Measurements from ENCODE around the gene RNASE1. TPM values are rescaled to one million over a fixed set of nuclear protein-coding genes. Genes with fewer than 3 reads are reported as not detected.
"Not testable (repeated sequence)": the region's sequence is repeated elsewhere in the genome, so short reads cannot be mapped to it uniquely, and the experiment has no call there.

The RNASE1 gene
- total RNA-seq, 1 donor from 2014 or later = 4.6 TPM

DNA sequence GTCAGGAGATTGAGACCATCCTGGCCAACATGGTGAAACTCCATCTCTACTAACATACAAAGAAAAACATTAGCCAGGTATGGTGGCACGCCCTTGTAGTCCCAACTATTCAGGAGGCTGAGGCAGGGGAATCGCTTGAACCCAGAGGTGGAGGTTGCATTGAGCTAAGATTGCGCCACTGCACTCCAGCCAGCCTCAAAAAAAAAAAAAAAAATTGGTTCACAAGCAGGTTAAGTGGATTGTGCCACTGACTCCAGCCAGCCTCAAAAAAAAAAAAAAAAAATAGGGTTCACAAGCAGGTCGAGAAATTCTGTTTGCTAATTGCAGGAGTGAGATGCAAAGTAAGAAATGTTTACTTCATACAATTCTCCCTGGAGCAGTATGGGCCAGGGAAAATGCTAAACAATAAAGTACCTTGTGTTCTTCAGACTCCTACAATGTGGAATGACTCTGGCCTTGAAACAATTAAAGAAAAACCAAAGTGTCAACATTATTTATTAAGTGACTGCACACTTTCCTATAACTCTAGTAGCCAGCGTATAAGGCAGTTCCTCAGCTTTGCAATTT is 28.3 kb downstream of the RNASE1 start:
- DNase-seq (ENCODE audit: low read depth in 2 of 2) = no peak

DNA sequence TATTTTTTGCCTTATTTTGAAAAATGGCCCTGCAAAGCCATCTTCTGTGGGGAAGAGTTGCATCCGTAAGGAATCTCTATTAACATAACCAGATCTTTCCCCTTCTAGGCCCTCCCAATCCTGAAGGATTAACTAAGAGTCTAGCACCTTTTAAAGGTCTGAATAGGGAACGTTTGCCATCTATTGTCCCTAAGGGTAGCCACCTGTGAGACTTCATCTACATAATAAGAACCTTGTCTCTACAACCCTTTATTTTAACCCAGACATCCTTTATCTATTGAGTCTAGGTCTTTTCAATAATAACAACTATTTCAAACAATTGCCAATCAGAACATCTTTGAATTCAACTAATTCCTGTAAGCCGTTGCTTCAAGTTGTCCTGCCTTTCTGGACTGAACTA is 30.0 kb downstream of the RNASE1 start:
- no peak for DNase-seq (ENCODE audit: low read depth in 2 of 2)

DNA sequence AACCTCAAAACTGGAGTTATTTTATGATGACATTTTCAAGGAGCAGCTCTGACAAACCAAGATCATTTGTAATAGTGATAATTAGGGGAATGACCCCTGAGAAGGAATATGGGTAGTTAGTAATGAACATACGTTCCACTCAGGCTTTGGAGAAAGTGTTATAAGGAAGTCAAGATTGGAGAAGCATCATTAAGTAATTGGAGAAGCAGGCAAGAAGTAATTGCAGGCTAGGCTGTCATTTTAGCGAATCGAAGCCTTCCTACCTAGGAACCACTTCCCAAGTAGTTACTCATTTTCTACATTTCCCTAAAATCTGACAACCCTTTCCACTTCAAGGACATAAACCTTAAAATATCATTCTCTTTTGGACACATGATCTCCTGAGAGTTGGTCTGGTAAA is 33.2 kb downstream of the RNASE1 start:
- no peak for DNase-seq (ENCODE audit: low read depth in 2 of 2)

DNA sequence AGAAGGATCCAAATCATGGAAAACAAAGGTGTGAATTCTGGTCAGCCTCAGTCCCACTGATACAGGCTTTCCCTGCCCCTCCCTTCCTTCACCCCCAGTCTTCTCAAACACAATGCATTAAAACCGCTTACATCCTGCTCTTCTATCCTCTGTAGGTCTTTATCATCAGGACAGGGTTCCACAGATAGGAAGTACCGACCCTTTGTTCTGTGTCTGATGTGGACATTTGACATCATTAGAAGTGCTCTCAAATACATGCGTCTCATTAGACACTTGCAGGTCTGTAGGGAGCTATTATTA is 34.1 kb downstream of the RNASE1 start:
- no peak for DNase-seq (ENCODE audit: low read depth in 2 of 2)

DNA sequence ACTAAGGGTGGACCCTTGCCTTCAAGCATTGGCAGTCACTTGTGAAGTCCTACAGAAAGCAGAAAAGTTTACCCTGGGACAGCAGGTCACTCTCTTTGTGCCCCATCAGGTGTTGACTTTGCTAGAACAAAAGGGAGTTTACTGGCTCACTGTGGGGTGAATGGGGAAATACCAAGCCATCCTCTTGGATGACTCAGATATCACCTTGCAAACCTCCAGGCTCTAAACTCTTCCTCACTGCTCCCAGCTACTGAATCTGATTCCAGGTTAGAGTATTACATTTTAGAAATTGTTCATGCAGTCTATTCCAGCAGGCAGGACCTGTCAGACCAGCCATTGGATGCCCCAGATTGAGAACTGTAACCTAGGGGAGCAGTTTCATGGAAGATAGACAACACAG is 41.7 kb downstream of the RNASE1 start:
- DNase-seq (ENCODE audit: low read depth in 2 of 2) = no peak

DNA sequence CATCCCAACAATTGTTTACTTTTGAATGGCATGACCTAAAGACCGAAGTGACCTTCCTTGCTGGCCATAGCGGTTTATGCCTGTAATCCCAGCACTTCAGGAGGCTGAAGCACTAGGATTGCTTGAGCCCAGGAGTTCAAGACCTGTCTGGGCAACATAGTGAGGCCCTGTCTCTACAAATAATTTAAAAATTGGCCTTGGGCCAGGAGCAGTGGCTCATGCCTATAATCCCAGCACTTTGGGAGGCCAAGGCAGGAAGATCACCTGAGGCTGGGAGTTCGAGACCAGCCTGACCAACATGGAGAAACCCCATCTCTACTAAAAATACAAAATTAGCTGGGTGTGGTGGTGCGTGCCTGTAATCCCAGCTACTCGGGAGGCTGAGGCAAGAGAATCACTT is 43.2 kb downstream of the RNASE1 start:
- DNase-seq (ENCODE audit: low read depth in 2 of 2) = not testable (repeated sequence)

DNA sequence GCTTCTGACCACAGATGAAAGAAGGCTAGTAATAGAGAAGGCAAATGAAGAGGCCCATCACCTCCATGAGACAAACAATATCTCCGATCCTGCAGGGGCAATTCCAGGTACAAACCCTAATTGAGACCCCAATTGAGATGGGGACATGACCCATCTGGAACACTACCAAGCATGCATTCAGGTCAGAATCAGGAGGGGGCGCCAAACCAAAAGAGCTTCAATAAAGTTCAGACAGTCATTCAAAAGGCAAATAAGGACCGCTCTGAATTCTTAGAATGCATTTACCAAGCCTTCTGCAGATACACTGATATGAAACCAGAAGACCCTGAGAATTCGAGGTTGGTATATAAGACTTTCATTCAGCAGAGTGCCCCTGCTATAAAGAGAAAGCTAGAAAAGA is 44.7 kb downstream of the RNASE1 start:
- peak; percentile 46 to 54 for DNase-seq (ENCODE audit: low read depth in 2 of 2)

DNA sequence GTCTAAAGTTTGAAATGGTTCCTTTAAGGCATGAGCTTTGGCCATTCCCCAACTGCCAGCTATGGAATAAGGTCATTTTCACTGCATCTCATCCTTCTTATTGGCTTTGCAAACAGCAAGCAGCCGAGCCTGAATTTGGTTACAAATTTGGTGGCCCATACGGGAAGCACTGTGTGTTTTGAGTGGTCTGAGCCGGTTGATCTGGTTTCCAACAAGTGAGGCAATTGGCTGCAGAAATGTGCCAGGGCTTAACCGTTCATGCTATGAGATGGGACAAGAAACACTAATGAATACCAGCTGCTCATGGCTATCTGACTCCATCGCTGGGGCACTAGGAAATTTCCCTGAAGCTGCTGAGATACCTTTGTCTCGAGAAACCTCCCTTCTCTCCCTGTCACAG is 47.6 kb downstream of the RNASE1 start:
- DNase-seq (ENCODE audit: low read depth in 2 of 2) = no peak

DNA sequence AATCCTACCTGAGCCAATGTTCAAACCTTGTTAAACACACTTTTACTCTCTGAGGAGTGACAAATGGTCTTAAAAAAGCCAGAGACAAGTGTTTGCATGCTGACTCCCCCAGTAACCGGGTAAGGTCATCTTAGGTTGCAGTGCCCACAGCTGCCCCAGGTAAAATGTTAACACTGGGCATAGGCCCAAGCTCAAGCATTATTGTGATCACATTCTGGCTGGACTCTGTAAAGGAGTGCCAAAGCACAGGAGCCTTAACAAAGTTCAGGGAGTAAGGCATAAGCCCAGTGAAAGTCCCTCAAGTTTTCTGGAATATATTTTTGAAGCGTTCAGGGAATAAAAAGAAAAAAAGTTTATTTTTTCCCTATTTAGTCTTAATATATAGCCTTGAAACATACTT is 48.3 kb downstream of the RNASE1 start:
- DNase-seq (ENCODE audit: low read depth in 2 of 2) = no peak

DNA sequence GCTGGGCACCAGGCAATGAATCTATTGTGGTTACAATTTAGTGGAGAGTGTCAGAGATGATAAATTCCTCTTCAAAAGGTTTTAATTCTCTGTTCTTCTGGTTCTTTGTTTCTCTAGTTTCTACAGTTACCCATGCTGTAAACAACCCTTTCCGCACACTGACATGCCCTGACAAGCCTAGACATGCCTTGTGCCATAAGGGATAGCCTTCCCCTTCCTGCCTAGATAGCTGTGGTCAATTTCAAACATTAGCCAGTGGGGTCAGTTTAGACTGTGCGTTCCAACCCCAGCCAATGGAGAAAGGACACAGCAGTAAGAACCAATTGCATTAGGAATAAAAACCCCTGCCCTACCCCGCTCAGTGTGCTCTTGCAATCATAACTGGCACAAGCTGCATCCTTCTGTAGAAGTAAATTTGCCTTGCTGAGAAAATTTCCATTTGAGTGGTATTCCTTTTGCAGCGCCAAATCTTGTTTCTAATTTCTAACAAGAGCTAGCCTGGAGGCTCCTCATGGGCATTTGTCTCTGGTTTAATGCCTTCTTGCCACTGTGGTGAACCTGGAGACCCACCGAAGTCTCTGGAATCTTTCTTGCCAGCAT is 50.6 kb downstream of the RNASE1 start:
- peak in 1 of 2 donors; percentile 4 for DNase-seq (ENCODE audit: low read depth in 2 of 2)

Other genes with a start within 250 kb of the RNASE1 start
- gene RNASE9, start 241.8 kb downstream of the RNASE1 start, total RNA-seq = not detected in 2 replicates
- gene RNASE11, start 214.8 kb downstream of the RNASE1 start, total RNA-seq = not detected in 2 replicates
- gene RNASE12, start 211.5 kb downstream of the RNASE1 start, total RNA-seq = not detected in 2 replicates
- not detected in 2 replicates for gene OR6S1, start 161.2 kb downstream of the RNASE1 start, total RNA-seq
- gene RNASE4, start 118.3 kb downstream of the RNASE1 start, total RNA-seq = 10.5 and 12.4 TPM in 2 replicates
- gene ANG, start 114.1 kb downstream of the RNASE1 start, total RNA-seq = 5.2 and 7.2 TPM in 2 replicates
- gene EDDM3A, start 57.0 kb downstream of the RNASE1 start, total RNA-seq = not detected in 2 replicates
- gene EDDM3B, start 34.4 kb downstream of the RNASE1 start, total RNA-seq = not detected in 2 replicates
- gene RNASE6, start 21.6 kb downstream of the RNASE1 start, total RNA-seq = not detected in 2 replicates
- not detected in 2 replicates for gene RNASE3, start 88.5 kb upstream of the RNASE1 start, total RNA-seq
- gene RNASE2, start 152.6 kb upstream of the RNASE1 start, total RNA-seq = not detected in 2 replicates
- gene METTL17, start 187.1 kb upstream of the RNASE1 start, total RNA-seq = 13.1 and 19.0 TPM in 2 replicates
- gene SLC39A2, start 196.4 kb upstream of the RNASE1 start, total RNA-seq = not detected in 2 replicates
- gene NDRG2, start 222.2 kb upstream of the RNASE1 start, total RNA-seq = 0.65 and 3.6 TPM in 2 replicates
- gene TPPP2, start 227.4 kb upstream of the RNASE1 start, total RNA-seq = not detected in 2 replicates
- gene RNASE13, start 232.0 kb upstream of the RNASE1 start, total RNA-seq = not detected in 2 replicates
- not detected in 2 replicates for gene RNASE7, start 239.5 kb upstream of the RNASE1 start, total RNA-seq